Fibroblast of the conjunctiva (primary cell): Measurements from ENCODE around the gene EYS.

Experiments
- DNase-seq: peaks from one replicate; pipeline ENCODE4 v3.0.0-alpha.2; 2010; ENCODE audit warnings: low read depth

The EYS gene

DNA sequence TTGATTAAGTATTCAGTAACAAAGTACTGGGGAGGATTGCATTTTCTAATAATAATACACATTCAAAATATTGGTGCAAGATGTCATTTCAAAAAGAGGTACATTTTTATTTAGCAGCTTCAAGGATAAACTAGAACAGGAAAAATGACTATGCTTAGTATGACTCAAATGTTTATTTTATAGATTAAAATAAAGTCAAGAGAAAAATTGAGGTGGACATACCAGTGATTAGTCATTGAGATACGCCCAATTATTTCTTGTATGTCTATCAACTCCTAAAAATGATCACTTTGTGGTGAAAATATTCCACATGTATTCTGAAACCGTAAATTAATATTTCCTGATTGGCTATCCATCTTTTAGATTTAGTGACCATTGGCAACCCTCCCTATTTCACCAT, 1974.7 kb downstream of the EYS start:
- DNase-seq, result no peak

DNA sequence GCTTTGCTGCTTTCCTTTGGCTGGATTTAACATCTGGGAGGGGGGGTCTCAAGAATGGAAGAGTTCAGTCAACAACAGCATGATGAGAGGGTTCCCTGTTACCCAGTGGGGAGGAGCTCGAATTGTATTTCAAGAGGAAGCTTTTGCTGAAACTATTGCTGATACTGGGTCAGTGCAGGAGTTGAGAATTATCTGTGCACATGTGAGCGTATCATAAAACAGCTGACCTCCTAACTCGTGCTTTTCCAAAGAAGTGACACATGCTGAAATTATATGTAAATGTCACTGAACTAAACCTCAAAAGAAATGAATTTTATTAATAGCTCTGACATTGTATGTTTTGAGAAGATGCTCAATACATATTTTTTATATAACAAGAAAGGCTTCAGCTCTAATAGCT, 1975.1 kb downstream of the EYS start:
- DNase-seq, result no peak

DNA sequence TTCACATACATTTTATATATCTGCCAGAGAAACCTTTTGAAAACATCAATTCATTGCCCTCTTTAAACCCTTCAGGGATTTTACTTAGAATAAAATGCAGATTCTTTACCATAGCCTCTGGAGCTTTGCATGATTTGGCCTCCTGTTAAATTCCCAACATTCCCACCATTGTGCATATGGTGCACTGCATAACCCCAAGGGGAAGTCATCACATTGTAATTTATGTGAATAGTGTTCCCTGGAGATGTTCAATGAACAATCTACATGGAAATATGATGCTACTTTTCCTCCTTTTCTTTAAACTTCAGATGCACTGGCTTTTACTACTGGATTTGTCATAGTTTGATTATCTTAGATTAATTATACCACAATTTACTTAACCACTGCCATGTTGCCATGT, 1976.7 kb downstream of the EYS start:
- DNase-seq, result no peak

DNA sequence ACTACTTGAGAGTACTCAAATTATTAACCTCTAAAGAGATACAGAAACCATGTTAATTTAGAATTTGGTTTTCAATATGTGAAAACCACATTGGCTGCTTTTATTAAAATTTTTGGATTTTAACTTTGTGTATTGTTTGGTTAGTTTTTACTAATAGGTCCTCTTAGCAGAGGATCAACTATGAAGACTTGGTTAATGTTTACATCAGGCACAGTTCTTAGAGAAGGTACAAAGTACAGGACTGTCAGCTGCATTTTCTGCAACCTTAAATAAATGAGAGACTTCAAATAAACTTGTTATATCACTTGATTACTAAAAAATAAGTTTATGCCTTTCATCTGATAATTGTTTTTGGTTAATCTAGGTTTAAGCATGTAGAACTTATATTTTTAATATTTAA, 1982.3 kb downstream of the EYS start:
- DNase-seq, result no peak

DNA sequence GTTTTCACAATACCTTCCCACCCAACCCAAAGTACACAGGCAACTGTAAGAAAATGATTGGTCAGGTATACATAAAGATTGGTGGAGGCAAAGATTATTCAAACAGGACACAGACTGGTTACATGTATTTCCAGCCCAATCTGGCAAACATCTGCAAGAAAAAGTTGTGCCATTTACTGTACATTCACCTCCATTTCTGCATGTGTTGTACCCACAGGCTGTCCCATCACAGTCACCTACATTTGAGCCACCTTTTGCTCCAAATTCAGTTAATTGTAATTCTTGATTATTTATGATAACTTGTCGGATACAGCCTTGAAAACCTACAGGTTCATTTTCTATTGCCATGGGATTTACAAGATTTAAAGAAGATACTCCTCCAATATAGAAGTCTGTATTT, 1985.8 kb downstream of the EYS start:
- no peak for DNase-seq

DNA sequence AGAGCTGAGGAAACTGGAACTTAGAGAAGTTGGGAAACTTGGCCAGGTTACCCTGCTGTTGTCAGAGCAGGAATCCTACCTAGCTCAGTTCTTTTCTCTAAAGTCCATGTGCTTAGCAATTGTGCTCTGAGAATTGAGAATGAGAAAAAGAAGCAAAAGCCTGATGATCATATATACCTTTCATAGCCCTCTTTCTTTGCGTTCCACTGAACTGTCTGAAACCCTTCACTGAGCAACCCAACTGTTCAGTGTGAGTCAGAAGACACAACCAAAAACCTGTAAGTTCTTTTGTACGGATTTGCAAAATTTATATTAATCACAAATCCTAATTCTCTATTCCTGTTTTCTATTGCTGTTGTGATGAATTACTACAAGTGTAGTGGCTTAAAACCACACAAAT, 1990.9 kb downstream of the EYS start:
- no peak for DNase-seq

DNA sequence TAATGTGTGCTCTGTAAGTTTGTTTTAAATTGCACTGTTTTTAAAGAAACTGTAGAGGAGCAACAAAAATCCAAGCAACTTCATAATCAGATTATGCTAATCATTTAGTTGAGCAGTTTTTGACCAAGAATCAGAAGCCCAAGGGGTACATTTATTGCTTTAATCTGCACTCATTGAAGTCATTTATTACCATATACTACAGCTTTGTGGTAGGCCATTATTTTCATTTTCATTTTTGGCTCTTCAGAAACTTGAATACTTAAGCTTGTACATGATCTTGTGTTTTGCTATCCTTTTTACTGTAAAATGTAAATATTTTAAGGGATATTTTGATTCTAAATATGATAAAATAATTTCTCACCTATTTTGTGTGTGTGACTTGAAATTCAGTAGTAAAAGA, 1992.9 kb downstream of the EYS start:
- no peak for DNase-seq

DNA sequence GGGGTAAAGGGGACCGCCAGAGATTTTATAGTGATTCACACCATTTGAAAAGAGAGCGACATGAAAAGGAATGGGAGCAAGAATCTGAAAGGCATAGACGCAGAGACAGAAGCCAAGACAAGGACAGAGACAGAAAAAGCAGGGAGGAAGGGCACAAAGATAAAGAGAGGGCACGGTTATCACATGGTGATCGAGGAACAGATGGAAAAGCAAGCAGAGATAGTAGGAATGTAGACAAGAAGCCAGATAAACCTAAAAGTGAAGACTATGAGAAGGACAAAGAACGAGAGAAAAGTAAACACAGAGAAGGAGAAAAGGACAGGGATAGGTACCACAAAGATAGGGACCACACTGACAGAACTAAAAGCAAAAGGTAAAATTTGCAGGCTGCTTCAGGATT, 1993.7 kb downstream of the EYS start:
- DNase-seq, result no peak

DNA sequence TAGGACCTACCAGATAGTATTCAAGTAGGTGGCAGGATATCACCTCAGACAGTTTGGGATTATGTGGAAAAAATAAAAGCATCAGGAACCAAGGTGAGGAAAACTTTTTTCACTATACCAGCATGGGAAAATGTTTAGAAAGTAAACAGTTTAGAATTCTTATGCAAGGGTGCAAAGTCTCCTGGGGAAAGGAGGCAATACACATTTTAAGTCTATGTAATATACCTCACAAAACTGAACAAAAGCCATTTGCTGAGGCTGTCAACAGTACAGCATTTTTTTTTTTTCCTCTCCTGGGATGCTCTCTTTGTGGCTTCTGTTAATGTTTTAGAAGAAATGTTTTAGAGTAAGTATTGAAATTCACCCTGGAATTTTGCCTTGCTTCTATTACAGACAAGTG, 1997.9 kb downstream of the EYS start:
- no peak for DNase-seq

DNA sequence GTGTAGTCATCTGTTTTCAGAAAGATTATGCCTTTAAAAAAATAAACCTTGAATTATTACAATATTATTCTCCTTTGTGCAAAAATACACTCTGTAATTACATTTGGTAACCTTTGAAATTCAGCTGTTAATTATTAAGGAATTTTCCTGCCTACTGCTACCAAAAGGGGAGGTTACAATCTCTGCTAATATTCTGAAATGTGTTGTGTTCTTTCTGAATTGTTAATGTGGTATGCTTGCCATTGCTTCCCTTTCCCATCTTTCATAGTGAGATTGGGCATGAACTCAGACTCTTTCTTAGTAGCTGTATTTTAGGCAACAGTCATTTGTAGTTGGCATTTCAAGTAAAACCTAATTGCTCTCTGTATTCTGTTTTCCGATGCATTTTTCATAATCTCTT, 1998.4 kb downstream of the EYS start:
- no peak for DNase-seq

DNA sequence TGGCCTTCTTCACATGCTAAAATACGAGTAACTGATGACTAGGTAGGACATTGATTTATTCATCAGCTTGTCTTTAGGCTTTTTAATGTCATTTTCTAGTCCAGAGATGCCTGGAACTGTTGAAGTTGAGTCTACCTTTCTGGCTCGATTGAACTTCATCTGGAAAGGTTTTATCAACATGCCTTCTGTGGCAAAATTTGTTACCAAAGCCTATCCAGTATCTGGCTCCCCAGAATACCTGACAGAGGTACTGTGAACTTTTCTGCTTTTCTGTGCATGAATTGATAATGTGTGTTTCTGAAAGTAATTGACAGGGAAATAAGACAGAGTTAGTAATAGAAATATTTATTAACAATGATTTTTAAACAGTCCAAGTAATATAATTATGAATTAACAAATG, 2000.4 kb downstream of the EYS start:
- DNase-seq, result no peak

DNA sequence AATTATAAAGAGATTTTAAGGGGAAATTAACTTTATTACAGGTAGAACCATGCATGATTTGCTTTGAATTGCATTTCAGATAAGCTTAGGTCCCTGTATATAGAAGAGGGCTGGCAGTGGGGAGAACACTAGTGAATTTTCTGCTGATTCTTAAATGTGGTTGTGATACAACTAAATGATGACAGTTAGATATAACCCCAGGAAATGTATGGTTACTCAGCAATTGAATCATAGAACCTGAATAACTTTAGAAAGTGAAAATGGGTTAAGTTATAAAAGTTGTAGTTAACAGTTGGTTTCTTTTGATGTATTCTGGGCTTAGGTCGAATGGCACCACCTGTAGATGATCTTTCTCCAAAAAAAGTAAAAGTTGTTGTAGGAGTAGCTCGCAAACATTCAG, 2001.3 kb downstream of the EYS start:
- no peak for DNase-seq

DNA sequence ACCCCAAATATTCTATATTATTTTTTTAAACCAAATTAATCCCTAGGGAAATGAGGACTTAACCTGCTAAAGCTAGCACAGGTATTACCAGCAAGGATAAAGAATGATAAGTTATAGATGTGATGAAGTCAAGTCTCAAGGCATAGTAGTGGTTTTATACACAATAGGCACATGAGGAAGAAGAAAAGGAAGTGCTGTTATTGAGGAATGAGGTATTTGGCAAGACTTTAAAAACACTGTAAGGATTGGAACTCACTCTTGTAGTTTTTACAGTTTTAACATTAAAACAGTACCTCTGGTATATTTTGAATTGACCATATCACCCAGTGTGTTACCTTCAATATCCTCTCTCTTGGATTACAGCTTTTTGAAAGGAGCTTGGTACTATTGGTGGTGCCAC, 2016.8 kb downstream of the EYS start:
- no peak for DNase-seq

DNA sequence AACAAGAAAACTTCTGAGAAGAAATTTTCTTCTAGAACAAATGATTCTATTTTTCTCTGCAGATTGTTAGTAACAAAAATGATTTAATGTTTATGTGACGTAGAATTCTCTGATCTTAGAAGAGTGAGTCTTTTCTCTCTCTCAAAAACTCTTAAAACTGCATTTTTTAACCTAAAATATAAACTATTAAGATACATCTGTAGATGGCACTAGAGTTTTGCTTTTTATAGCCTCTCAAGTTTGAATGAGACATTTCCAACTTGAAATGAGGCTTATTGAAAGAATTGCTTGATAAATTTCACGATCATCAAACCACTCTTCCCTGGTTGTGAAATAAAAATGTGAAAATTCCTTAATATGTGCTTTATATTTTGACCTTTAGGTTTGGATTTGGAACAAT, 2017.6 kb downstream of the EYS start:
- no peak for DNase-seq

DNA sequence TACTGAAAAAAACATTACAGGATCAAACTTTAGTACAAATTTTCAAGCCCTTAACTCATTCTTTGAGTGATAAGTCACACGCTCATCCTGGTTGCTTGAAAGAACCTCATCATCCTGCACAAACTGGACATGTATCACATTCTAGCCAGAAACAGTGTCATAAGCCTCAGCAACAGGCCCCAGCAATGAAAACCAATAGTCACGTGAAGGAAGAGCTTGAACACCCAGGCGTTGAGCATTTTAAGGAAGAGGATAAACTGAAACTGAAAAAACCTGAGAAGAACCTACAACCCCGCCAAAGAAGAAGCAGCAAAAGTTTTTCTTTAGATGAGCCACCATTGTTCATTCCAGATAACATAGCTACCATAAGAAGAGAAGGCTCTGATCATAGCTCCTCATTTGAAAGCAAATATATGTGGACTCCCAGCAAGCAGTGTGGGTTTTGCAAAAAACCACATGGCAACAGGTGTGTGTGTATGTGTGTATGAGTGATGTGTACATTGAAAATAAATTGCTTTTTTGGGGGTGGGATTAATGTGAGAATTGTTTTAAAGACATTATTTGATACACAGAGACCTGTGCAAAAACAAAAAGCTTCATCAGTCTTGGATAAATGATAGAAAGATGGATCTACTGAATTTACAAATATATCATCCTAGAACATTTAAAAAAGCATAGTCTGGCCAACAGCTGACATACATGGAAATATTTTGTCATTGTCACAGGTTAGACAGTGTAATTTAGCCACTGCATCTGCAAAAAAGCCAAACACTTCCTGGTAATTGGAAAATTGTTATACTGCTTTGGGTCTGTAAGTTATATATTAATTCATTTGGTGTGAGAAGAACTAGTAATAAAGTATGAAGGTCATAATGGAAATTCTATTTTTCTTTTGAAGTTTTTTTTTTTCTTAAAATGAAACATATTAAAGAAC, 2021.3 kb downstream of the EYS start:
- no peak for DNase-seq

DNA sequence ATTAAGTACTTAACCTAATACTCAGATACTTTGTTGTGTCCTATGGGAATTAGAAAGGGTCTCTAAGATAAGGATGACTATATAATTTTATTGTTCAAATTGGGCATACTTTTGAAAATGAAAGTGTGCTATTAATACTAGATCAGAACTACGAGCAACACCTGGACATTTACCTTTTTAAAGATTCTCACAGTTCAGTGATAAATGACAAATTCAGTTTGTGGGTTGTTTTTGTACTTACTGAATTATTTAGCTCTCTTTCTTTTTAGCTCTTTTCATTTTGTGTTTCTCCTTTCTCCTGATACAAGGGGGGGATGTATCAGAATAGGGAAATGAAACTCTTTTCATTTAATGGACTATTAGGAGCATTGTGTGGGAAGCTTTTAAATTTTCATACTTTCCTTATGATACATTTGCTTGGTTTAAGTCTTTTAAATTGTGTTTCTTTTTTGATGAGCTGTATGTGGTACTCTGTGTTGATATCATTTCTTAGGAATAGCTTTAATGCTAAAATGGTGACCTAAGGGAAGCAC, 2023.9 kb downstream of the EYS start:
- DNase-seq, result no peak

DNA sequence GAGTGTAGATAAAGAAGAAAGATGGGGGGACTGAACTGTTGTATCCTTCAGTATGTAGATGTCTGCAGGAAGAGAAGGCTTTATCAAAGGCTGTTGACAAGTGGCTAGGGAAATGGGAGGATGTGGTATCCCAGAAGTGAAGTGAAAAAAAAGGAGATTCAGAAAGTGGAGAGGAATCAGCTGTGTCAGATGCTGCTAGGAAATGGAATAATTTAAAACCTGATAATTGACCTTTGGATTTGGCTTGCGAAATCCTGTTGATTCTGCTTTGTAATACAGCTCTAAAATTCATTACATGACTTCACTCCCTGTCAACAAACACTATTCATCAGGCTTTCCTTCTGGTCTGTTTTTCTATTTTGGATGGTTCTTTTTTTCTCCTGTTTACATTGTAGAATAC, 2029.7 kb downstream of the EYS start:
- no peak for DNase-seq

DNA sequence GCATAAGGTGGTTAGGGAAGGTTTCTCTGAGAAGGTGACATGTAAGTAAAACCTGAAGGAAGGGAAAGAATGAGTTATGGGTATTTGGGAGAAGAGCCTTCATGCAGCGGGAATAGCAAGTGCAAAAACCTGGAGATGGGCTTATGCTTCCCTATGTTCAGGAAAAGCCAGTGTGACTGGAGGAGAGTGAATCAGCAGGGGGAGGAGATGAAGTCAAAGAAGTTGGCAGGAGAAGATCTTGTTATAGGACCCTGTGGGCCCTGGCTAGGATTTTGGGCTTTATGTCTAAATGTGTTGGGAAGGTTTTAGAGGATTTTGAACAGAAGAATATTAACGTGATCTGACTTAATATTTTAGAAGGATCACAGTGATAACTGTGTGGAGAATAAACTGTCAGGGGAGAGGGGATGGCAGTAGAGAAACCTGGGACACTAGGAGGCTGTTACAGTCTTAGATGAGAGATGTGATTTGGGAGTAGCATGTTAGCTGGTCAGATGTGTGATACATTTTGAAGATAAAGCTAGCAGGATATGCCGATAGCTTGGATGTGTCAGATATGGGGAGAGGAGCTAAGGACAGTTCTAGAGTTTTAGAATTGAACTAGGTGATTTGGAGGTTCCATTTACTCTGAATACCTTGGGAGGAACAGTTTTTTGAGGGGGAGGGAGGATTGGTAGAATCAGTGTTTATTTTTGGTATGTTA, 2030.5 kb downstream of the EYS start:
- no peak for DNase-seq

DNA sequence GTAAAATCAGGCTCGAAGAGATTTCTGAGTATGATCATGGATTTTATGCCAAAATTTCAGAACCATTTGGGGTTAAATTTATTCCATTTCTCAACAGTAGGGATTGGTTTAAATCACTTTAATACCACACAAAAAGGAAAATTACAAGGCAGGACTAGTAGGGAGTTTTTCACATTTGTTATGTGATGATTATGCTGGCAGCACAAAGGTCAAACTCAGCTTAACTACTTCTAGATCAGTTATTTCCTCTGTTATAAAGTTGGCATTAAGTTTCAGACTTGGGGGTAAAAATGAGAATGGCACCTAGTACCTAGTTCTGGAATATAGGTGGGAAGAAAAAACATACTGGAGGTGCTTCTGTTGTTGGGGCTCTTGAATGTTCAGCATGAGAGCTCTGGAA, 2031.9 kb downstream of the EYS start:
- DNase-seq, result no peak

DNA sequence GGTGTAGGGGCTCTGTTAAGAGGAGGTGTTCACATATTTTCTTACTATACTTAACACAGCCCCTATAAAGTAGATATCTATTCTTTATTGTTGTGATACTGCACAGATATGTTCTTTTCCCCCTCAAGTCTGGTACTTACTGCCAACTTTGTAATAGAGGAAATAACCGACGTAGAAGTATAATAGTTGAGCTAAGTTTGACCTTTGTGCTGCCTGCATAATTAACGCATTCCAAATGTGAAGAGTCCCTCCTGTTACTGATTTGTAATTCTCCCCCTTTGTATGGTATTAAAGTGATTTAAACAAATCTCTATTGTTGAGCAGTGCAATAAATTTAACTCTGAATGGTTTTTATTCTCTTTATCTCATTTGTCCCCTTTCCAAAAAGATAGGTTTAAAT, 2032.4 kb downstream of the EYS start:
- DNase-seq, result no peak

DNA sequence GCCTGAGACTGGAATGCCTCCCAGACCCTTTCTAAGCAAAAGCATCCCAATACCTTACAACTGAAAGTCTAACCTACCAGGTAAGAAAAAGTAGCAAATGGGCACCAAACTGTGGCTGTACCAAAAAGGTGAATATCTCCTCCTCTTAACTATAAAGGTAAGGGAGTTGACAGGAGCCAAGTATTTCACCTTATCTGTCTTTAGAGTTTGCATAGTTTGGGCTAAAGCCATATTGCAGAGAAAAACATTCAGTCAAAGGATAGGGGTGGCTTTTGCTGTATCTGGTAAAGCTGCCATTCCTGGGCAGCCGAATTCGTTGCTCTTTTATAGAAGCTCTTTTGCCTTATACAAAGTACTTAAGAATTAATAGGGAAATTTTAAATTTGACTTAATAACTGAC, 2033.3 kb downstream of the EYS start:
- DNase-seq, result no peak

DNA sequence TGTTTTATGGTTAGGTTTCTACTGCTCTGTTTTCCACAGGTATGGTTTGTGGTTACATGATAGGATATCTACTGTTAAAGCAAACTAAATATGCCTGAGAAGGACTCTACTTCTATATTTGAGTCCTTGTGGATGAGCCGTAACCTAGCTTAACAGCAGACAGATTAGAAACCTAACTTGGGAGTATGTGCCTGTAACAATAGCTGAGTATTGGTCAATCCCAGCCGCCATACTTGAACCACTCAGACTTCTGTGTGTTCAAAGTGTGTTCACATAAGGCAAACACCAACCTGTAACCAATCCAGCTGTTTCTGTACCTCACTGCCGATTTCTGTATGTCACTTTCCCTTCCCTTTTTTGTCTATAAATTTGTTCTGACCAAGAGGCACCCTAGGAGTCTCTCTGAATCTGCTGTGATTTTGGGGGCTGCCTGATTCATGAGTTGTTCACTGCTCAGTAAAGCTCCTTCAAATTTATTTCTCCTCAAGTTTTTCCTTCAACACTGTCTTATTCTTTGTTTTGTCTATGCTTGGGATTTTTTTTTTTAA, 2034.4 kb downstream of the EYS start:
- DNase-seq, result no peak

DNA sequence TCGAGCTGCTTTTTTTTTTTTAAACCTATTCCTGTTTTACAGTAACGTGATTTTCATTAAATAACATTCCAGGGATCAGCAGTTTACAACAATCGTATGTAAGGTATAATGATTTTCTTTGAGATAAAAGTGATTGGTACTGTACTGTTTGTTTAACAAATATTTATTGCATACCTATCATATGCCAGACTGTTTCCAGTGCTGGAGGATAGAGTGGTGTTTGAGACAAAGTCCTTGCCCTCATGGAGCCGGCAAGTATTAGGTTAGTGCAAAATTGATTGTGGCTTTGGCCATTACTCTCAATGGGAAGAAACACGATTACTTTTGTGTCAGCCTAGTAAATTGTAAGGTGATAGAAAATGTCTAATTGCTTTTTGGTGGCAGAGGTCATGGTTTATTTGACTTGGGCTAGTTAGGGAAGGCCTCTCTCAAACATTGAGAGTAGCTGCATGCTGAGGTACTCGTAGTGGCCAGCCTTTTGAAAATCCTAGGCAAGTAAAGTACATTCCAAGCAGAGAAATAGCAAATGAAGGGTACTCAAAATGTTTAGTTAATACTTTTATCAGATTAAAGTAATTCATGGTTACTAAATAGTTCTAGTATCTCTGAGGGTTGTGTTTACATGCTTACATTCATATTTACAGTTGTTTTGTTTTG, 2035.8 kb downstream of the EYS start:
- DNase-seq, result no peak
